GM19099 (cell line): Measurements from ENCODE around the gene YPEL5.

Source experiments
- POLR2A ChIP-seq: IDR thresholded peaks from 3 replicates; pipeline ENCODE4 v1.6.1; 2011; ENCODE audit warnings: low read depth; ENCODE audit not compliant: insufficient read length; ENCODE audit errors: extremely low read depth

The YPEL5 gene

DNA sequence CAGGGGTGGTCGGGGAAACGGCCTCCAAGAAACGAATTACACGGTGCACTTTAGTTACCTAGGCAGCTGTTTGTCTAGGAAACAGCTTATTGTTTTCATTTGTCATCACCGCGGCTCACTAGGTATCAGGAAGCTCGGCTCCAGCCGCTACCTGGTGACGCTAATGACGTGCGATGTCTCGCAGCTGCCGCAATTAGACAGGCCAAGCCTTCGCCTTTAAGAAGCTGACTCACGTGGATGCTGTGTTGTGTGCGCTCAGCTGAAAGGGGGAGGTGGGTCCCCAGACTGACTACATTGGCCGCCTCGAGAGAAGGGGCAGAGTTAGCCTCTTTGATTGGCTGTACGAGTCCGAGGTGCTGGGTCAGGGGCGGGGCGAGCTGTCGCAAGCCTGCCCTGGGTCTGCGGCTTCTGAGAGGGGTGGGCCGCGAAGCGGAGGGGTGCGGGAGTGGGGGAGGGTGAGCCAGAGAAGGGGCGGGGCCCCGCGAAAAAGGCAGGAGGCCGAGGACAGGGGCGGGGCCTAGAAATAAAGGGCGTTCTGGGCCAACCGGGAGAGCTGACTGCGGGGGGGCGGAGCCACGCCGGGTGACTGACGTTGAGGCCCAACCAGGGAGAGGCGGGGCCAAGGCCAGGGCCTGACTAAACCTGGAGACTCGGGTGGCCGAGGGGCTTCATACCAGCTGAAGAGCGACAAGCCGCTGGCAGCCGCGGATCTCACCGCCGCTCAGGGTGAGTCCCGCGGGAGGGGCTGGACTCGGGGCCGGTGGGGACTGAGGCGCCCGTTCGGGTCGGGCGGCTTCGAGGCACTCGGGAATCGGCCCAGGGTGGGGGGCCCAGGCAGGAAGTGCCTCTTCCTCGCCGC, at the start of gene YPEL5:
Gene YPEL5 (plus strand): TSS at position 671 of the 859 bp plus-strand sequence. CDS start 9,645 bp downstream, outside the sequence.
- peak; percentile 67 for TF ChIP-seq POLR2A

DNA sequence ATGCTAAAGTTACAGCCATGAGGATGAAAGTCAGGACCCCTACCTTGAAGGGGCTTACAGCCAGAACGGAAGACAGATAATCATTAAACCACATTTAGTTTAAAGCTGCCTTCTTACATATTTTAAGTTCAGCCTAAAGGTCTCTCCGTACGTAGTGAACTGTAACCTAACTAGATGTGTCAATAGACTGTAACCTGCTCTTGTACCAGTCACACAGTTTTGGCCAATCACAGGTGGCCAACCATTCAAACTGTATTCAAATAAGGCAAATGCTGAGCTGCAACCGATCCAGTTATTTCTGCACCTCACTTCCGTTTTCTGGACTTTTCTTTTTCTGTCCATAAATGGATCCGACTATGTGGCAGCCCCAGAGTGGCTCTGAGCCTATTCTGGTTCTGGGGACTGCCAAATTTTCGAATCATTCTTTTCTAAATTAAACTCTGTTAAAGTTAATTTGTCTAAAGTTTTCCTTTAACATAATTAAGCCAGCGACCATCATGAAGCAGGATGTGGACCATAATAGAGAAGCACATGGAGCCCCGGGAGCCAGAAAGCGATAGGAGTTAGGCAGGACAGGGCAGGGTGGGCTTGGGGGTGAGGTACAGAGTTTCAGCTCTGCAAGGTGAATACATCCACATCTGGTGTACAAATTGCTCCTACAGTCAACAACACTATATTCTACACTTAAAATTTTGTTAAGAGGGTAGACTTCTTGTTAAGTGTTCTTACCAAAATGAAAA, 48.4 kb upstream of the YPEL5 start:
- TF ChIP-seq POLR2A, result no peak

DNA sequence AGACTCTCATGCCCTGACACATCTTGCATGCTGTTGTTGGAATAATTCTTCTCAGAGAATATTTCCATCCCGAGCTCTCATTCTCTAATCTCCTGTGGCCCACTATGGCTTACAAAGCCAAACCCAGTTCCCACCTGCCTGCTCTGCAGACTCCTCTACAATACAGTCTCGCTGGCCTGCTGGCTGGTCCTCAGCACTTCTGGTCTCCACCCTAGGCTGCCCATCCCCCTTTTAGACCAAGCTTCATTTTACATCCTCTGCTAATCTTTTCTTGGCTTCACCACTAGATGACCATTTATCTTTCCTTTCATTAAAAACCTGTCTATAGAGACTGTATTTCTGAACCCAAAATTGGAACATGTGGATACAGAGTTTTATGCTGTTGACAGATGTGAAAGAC, 42.5 kb upstream of the YPEL5 start:
- TF ChIP-seq POLR2A, result no peak

DNA sequence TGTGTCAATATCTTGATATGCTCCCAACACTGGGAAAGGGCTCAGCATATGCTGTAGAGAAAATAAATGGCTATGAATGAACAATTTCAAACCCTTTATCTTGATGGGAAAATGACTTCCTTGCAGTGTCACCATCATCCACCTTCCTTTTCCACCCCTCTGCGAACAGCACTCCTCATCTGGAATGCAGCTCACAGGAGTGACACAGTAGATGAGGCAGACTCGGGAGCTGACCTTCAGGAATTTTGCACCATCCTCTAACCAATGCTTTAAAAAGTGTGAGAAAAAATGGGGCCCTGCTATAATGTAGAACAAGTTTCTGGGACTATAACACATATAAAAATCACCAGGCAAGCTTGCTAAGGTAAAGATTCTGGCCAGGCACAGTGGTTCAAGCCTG, 41.3 kb upstream of the YPEL5 start:
- TF ChIP-seq POLR2A, result no peak

DNA sequence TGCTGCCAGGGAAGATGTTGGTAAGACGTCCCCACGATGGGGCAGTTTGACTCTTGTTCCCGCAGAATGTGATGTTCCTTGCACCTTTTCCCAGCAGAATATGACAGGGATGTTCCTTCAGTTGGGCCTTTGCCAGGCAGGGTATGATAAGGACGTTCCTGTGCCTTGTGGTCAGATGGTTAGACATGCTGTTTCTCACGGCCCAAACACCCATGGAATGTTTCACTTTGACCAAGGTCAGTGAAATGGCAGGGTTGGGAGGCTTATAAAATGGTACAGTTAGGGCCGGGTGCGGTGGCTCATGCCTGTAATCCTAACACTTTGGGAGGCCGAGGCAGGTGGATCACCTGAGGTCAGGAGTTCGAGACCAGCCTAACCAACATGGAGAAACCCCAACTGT, 40.3 kb upstream of the YPEL5 start:
- no peak for TF ChIP-seq POLR2A

DNA sequence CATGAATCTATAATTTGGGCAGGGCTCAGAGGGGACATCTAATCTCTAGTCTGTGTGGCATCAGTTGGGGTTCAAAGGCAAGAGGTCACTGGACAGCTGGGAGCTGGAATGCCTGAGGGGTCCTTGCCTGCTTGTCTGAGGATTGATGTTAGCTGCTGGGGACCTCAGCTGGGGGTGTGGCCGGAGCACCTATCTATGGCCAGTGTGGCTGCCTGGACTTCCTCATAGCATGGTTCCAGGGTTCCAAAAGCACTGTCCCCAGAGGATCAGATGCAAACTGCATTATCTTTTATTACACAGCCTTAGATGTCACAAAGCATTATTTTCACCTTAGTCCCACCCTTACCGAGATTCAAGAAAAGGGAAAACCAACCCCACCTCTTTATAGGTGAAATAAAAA, 38.6 kb upstream of the YPEL5 start:
- no peak for TF ChIP-seq POLR2A

DNA sequence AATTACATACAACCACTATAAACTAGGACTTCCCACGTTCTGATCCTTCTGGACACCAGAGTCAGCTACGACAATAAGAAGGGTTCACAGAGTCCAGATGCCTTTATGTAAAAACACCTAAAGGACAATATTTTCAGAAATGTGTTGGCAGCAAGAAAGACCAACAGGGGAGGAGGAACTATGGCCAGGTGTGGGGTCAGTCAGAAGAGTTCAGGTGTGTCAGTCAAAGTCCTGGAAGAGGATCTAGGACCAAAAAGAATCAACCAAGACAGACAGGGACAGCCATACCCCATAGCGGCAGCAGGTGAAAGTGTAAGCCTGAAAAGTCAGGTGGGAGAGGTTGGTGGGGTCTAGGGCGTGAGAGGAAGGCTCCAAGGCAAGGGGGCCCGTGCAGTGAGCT, 38.0 kb upstream of the YPEL5 start:
- no peak for TF ChIP-seq POLR2A

DNA sequence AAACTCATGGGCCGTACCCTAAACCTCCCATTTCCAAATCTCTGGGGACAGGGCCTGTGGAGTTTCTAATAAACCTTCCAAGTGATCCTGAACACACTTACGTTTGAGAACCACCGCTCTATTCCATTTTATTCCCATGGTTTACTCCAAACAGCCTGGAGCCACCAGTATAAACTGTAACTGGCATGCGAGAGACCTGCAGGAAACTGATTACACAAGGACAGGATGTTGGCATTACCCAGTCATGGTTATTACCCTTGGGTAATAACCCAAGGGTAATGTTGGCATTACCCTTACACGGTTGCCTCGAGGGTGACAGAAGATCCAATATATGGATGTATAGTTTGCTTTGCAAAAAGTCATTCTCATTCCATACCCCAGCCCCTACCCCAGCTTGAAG, 37.0 kb upstream of the YPEL5 start:
- no peak for TF ChIP-seq POLR2A

DNA sequence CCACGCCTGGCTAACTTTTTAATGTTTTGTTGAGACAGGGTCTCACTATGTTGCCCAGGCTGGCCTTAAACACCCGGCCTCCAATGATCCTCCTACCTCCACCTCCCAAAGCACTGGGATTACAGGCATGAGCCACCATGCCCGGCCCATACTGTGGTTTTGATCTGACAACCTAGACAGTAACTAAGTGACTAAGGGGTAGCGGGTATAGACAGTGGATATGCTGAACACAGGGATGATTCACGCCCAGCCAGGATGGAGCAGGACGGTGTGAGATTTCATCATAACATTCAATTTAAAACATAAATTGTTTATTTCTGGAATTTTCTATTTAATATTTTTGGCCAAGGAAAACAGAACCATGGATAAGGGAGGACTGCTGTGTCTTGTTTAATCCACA, 36.0 kb upstream of the YPEL5 start:
- TF ChIP-seq POLR2A, result no peak

DNA sequence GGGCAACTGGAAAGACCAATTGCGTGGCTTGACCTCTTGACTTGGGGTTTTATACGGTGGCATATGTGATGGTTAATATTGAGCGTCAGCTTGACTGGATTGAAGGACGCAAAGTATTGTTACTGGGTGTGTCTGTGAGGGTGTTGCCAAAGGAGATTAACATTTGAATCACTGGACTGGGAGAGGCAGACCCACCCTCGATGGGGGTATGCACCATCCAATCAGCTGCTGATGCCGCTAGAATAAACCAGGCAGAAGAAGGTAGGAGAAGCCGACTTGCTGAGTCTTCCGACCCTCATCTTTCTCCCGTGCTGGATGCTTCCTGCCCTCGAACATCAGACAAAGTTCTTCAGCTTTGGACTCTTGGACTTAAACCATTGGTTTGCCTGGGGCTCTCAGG, 34.2 kb upstream of the YPEL5 start:
- TF ChIP-seq POLR2A, result no peak

DNA sequence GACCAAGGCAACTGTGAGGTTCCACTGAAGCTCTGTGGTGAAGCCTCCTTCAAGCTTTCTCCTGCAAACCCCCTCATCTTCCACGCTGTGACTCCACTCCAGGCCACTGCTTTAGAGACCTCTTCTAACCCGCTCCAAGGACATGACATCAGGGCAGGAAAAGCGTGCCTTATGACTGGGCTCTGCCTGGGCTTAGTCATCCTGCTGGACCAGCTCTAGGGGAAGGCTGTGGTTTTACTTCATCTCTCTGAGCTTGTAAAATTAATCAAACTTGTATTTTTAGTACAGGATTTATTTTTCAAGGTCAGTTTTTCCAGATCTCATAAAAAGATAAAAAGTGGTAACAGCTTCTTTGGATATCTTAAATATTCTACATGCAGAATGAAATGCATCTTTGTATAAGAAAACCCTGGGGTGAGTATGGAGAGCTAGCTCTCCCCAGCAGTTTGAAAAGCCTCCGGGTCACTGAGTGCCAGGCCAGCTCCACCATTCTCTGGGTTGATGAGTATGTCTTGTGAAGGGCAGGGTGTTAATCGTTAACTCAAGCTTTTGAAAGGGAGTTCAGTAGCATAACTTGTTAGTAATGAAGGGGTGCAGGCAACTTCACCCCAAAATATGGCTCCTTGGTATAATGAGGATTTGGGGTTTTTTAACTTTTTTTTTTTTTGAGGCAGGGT, 33.1 kb upstream of the YPEL5 start:
- TF ChIP-seq POLR2A, result no peak

DNA sequence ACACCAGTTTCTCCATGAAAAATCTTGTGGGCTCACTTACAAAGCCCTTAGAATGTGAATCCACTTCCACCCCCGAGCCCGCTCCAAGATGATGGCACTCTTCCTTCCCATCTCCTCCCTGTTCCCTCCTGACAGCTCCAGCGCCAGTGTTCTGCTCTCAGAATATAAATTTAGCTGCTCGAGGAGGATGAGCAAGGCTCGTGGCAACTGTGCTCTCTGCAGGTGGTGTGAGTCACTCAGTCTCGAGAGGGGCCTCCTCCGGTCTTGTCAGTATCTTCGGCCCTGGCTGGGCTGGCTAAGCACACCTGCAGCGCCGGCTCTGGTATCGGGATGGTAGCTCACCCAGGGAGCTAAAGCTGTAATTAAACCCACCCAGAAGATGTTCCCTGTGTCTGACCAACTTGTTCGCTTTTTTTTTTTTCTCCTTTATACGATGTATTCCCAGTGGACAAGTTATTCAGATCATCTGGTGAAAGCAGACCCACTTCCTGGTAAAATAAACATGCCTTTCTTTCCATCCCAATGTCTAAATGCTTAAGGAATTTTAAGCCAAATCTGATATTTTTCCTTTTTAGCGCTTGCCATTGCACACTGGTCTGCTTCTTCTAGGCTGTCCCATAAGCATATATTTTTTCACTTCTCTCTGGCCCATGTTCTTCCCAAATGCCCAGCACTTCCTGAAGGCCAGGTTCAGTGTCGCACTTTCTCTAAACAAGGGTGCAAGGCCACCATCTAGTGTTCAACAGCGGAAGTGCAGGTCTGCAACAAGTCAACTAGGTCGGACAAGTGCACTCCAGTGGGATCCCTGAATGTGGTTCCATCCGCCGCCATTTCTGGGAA, 31.4 kb upstream of the YPEL5 start:
- no peak for TF ChIP-seq POLR2A

DNA sequence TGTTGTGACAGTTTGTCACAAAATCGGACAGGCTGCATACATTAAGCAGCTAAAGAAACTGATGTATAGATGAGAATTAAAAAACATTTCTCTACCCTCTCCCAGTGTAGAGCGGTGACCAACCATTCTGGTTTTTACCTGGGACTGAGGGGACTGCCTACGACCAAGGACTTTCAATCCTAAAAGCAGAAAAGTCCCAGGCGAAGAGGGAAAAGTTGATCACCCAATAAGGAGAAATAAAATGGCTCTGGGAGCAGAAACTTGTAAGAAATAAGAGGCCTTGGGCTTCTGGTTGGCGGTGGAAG, 30.9 kb upstream of the YPEL5 start:
- TF ChIP-seq POLR2A, result no peak

DNA sequence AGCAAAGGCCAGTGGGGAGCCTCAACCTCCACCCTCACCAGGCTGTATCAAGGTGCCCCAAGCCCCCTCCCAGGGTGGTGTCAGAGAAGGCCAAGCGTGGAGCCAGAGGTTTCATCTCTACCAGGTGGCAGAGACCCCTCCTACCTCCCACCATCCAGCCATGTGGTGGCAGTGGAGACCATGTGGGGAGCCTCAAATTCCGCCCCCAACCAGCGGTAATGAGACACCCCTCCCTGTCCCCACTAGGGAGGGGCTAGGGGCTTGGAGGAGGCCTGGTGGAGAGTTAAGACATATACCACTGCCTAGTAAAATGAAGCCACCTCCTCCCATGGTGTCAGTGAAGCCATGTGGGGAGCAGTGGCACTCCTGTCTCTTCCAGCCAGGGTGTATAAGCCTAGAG, 24.4 kb upstream of the YPEL5 start:
- no peak for TF ChIP-seq POLR2A
